ENCODE measurements around the gene RXRA. TPM values are rescaled to one million over a fixed set of nuclear protein-coding genes. Genes with fewer than 3 reads are reported as not detected.

Gene RXRA
- total and polyA plus RNA-seq, 9 donors: 12.4 to 82.2 (median 70.6) TPM

DNA sequence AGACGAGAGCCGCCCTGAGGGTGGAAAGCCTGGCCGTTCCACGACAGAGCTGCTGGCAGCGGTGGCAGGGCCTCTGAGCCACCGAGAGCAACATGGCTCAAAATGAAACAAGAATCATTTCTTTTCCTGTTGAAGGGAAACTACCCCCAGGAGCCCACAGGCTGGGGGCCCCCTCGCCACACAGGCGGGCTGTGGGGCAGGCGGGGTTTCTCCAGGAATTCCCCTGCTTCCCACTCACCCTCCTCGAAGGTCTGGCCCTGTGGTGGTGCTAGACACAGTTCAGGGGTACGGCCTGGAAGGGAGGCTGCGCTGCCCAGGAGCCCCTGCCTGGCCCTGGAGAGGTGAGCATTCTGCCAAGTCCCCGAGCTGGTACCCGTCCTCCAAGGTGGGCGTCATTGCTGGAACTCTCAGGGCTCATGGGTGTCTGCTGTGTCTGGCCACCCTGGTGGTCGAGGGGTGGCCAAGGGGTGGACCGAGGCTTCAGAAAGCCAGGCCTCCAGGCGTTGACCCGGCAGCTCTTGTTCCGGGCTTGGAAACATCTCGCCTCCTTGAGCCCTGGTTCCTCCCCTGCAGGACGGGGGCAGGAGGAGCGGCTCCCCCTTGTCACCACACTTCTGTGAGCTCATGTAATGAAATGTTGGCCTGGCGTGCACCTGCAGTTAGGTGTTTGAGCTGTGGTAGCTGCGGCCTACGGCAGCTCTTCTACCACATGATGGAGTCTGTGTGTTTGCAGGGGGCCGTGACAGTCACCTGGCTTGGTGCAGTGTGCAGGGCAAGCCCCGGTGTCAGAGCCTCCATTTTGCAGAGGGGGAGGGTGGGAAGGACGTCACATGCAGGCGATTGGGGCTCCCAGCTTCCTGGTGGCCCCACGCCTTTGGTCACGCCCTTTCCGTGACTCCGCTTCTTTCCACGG is 65.3 kb downstream of the RXRA start:
- WGBS, 3 donors: 83 to 90% (median 84%) methylated on average over 34 to 35 of the region's 35 CpGs
- Histone ChIP-seq H3K4me3 (no peak overlapping the region), H3K4me1 (ENCODE audit: insufficient read depth) (peaks cover 25% of the 10 kb centered on the region), H3K27ac (no peak overlapping the region), H3K9me3 (no peaks in the 10 kb centered on the region), H3K36me3 (no peaks in the 10 kb centered on the region), H3K27me3 (no peaks in the 10 kb centered on the region)
- intact Hi-C loops (cut with DNase I): no loop called here
- no peak for DNase-seq
- TF ChIP-seq, protein P1, sequence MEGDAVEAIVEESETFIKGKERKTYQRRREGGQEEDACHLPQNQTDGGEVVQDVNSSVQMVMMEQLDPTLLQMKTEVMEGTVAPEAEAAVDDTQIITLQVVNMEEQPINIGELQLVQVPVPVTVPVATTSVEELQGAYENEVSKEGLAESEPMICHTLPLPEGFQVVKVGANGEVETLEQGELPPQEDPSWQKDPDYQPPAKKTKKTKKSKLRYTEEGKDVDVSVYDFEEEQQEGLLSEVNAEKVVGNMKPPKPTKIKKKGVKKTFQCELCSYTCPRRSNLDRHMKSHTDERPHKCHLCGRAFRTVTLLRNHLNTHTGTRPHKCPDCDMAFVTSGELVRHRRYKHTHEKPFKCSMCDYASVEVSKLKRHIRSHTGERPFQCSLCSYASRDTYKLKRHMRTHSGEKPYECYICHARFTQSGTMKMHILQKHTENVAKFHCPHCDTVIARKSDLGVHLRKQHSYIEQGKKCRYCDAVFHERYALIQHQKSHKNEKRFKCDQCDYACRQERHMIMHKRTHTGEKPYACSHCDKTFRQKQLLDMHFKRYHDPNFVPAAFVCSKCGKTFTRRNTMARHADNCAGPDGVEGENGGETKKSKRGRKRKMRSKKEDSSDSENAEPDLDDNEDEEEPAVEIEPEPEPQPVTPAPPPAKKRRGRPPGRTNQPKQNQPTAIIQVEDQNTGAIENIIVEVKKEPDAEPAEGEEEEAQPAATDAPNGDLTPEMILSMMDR (IDR thresholded peaks at IDR 0.05): no peak
- TF ChIP-seq POLR2A (IDR thresholded peaks at IDR 0.05) (no peak), EP300 (IDR thresholded peaks at IDR 0.05) (no peak)

DNA sequence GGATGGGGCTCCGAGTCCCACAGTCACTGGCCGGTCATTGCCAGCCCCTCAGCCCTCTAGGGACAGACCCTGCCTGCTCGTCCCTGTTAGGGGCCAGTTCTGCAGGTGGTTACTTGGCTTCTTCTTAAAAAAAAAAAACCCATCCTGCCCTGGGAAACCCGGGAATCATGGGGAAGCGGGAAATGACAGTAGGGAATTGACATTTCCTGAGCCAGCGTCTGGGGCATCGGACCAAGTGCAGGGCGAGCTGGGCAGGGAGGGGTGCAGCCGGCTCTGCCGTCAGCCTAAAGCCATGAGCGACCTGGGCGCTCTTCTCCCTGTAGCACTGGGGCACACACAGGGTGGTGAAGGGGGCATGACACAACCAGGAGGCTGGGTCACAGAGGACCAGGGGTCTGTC is 66.6 kb downstream of the RXRA start:
- Histone ChIP-seq H3K27me3 (no peaks in the 10 kb centered on the region), H3K9me3 (no peaks in the 10 kb centered on the region), H3K27ac (no peak overlapping the region), H3K4me3 (no peak overlapping the region), H3K4me1 (ENCODE audit: insufficient read depth) (peaks cover 16% of the 10 kb centered on the region), H3K36me3 (no peaks in the 10 kb centered on the region)
- intact Hi-C loops (cut with DNase I): no loop called here
- TF ChIP-seq POLR2A (IDR thresholded peaks at IDR 0.05) (no peak), EP300 (IDR thresholded peaks at IDR 0.05) (no peak)
- TF ChIP-seq, protein P1 (IDR thresholded peaks at IDR 0.05): no peak
- 84 to 93% (median 89%) methylated on average over 12 of the region's 12 CpGs for WGBS, 3 donors
- DNase-seq: no peak

DNA sequence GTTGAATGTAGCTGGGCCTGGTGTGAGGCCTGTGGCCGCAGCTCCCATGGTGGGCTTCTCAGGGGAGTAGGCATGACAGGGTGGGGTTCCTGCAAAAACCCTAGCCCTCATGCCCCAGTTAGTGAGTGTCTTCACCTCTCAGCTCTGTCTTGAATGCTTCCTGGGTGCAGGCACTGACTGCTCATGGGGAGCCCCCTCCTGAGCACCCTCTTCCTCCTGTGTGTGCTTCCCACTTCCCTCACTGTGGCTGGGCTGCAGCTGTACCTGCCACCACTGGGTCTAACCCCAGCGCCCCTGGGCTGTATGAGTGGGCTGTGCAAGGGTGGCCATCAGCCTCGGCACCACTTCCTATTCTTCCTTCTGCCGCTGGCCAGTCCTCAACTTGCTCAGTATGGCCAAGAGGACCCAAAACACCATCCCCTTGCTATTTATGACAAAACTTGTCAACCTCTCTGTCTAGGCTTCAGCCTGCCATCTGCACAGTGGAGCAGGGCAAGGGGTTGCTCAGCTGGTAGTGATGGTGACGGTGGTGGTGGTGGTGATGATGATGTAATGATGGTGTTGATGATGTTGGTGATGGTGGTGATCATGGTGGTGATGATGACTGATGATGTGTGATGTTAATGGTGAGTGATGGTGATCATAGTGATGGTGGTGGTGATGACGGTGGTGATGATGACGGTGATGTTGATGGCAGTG is 67.5 kb downstream of the RXRA start:
- TF ChIP-seq EP300 (IDR thresholded peaks at IDR 0.05) (no peak), POLR2A (IDR thresholded peaks at IDR 0.05) (no peak)
- TF ChIP-seq, protein P1 (IDR thresholded peaks at IDR 0.05): no peak
- H3K4me1 ChIP-seq (ENCODE audit: insufficient read depth): peaks cover 16% of the 10 kb centered on the region
- no peak for DNase-seq
- 96% methylated on average over 7 of the region's 7 CpGs for WGBS, 3 donors
- H3K36me3 ChIP-seq: no peaks in the 10 kb centered on the region
- no peak overlapping the region for H3K4me3 ChIP-seq
- no peak overlapping the region for H3K27ac ChIP-seq
- H3K27me3 ChIP-seq: no peaks in the 10 kb centered on the region
- no peaks in the 10 kb centered on the region for H3K9me3 ChIP-seq
- intact Hi-C loops (cut with DNase I): no loop called here

DNA sequence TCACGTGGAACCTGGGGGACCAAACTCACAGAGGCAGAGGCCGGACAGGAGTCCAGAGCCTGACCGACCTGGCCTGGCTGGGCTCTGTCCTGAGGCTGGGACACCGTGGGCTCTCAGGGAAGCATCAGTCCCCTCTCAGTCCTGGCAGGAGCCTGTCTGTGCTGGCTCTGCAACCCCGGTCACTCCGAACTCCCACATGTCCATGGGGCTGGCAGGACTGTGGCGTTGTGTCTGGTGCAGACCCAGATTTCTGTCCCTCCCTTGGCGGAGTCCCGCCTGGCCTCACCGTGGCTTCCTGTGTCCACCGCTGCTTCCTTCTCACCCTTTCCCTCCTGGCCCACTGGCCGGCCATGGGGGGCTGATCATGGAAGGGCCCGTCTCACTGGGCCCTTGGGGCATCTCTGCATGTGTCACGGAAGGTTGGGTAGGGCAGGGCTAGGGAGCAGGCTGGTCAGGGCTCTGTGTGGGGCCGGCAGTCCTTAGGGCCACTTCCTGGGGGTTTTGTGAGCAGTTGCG is 68.8 kb downstream of the RXRA start:
- TF ChIP-seq EP300 (IDR thresholded peaks at IDR 0.05) (no peak), POLR2A (IDR thresholded peaks at IDR 0.05) (no peak)
- TF ChIP-seq, protein P1 (IDR thresholded peaks at IDR 0.05): no peak
- intact Hi-C loops (cut with DNase I): no loop called here
- Histone ChIP-seq H3K36me3 (no peaks in the 10 kb centered on the region), H3K27me3 (no peaks in the 10 kb centered on the region), H3K27ac (no peak overlapping the region), H3K4me3 (no peak overlapping the region), H3K9me3 (no peaks in the 10 kb centered on the region), H3K4me1 (ENCODE audit: insufficient read depth) (peaks cover 13% of the 10 kb centered on the region)
- no peak for DNase-seq
- 80 to 86% (median 83%) methylated on average over 15 to 16 of the region's 16 CpGs for WGBS, 3 donors
